ENCODE measurements around the gene MYO1B.

Gene MYO1B

GRCh38 chr2:191329841-191330240 is 84.6 kb downstream of the MYO1B start:
- peak; percentile 43 for DNase-seq (ENCODE audit: low read depth)
- no peak for TF ChIP-seq CTCF (IDR thresholded peaks at IDR 0.05; ENCODE audit: control insufficient read depth, extremely low read depth, insufficient read depth)

GRCh38 chr2:191333911-191334357 is 88.7 kb downstream of the MYO1B start:
- no peak overlapping the region for H3K4me3 ChIP-seq (ENCODE audit: low read depth, low read length)

More at GRCh38 chr2:191329841-191330240, 84.6 kb downstream of the MYO1B start:
- H3K4me3 ChIP-seq (ENCODE audit: low read depth, low read length), result no peak overlapping the region

GRCh38 chr2:191335875-191336464 is 90.8 kb downstream of the MYO1B start:
- no peak overlapping the region for H3K4me3 ChIP-seq (ENCODE audit: low read depth, low read length)
- no peak for TF ChIP-seq CTCF (IDR thresholded peaks at IDR 0.05; ENCODE audit: control insufficient read depth, extremely low read depth, insufficient read depth)
- DNase-seq (ENCODE audit: low read depth), result no peak

More at GRCh38 chr2:191333911-191334357, 88.7 kb downstream of the MYO1B start:
- no peak for DNase-seq (ENCODE audit: low read depth)
- no peak for TF ChIP-seq CTCF (IDR thresholded peaks at IDR 0.05; ENCODE audit: control insufficient read depth, extremely low read depth, insufficient read depth)

- H3K4me3 ChIP-seq (ENCODE audit: low read depth, low read length), result no peak overlapping the region
- no peak for DNase-seq (ENCODE audit: low read depth)
- no peak for TF ChIP-seq CTCF (IDR thresholded peaks at IDR 0.05; ENCODE audit: control insufficient read depth, extremely low read depth, insufficient read depth)
Measured at GRCh38 chr2:191341436-191341835, 96.2 kb downstream of the MYO1B start.

GRCh38 chr2:191343796-191344338 is 98.7 kb downstream of the MYO1B start:
- no peak for DNase-seq (ENCODE audit: low read depth)
- no peak overlapping the region for H3K4me3 ChIP-seq (ENCODE audit: low read depth, low read length)
- TF ChIP-seq CTCF (IDR thresholded peaks at IDR 0.05; ENCODE audit: control insufficient read depth, extremely low read depth, insufficient read depth), result no peak

- no peak for DNase-seq (ENCODE audit: low read depth)
- no peak for TF ChIP-seq CTCF (IDR thresholded peaks at IDR 0.05; ENCODE audit: control insufficient read depth, extremely low read depth, insufficient read depth)
Measured at GRCh38 chr2:191345788-191346187, 100.6 kb downstream of the MYO1B start.

GRCh38 chr2:191347154-191347553 is 102.0 kb downstream of the MYO1B start:
- DNase-seq (ENCODE audit: low read depth), result no peak
- TF ChIP-seq CTCF (IDR thresholded peaks at IDR 0.05; ENCODE audit: control insufficient read depth, extremely low read depth, insufficient read depth), result no peak

More at GRCh38 chr2:191345788-191346187, 100.6 kb downstream of the MYO1B start:
- no peak overlapping the region for H3K4me3 ChIP-seq (ENCODE audit: low read depth, low read length)

More at GRCh38 chr2:191347154-191347553, 102.0 kb downstream of the MYO1B start:
- no peak overlapping the region for H3K4me3 ChIP-seq (ENCODE audit: low read depth, low read length)
